Activated CD4-positive, alpha-beta T cell treated with anti-CD3 and anti-CD28 coated beads for 36 hours (primary cell): ENCODE data around the gene MARCO. TPM values are rescaled to one million over a fixed set of nuclear protein-coding genes. Genes with fewer than 3 reads are reported as not detected.
"Not testable (repeated sequence)": the region's sequence is repeated elsewhere in the genome, so short reads cannot be mapped to it uniquely, and the experiment has no call there.

Experiments
- ATAC-seq: fragments of 200-7000 bp; cut with Tn5 transposase; one replicate; pipeline ENCODE4 v1.10.0; 2021; ENCODE audit warnings: mild to moderate bottlenecking, moderate library complexity
- CTCF ChIA-PET: fragments of 350-600 bp; sonication (Branson Sonifier 250); formaldehyde crosslinking; loops from one replicate; lab custom pipeline; 2021; ENCODE audit warnings: antibody characterized with exemption; lab: Charles Lee
- POLR2A ChIA-PET: fragments of 350-600 bp; sonication (Branson Sonifier 250); formaldehyde crosslinking; loops from one replicate; lab custom pipeline; 2021; ENCODE audit warnings: antibody characterized with exemption, inconsistent platforms; lab: Charles Lee
- DNase-seq: peaks from one replicate; pipeline ENCODE4 v3.0.0-alpha.2; 2020
- H3K27ac Mint-ChIP-seq: one replicate; pipeline ENCODE4 v1.8.0; 2021; ENCODE audit warnings: mixed read lengths
- H3K27me3 Mint-ChIP-seq: one replicate; pipeline ENCODE4 v1.8.0; 2021; ENCODE audit warnings: mixed read lengths
- H3K36me3 Mint-ChIP-seq: one replicate; pipeline ENCODE4 v1.8.0; 2021; ENCODE audit warnings: low read depth, mixed read lengths
- H3K4me1 Mint-ChIP-seq: one replicate; pipeline ENCODE4 v1.8.0; 2021; ENCODE audit warnings: mixed read lengths
- H3K4me3 Mint-ChIP-seq: one replicate; pipeline ENCODE4 v1.8.0; 2021; ENCODE audit warnings: mild to moderate bottlenecking, moderate library complexity, mixed read lengths
- H3K9me3 Mint-ChIP-seq: one replicate; pipeline ENCODE4 v1.8.0; 2021; ENCODE audit warnings: low read depth, mixed read lengths
- intact Hi-C, 2 experiments: fragments of 100-400 bp; cut with DNase I in 1 of 2; cut with micrococcal nuclease in 1 of 2; formaldehyde crosslinking; loops; one replicate each; pipeline versions ENCODE4 v1.14.2 to v1.15.1; 2022 to 2024; cut with DNase I, micrococcal nuclease
- total RNA-seq, 2 experiments: library from RNA; stranded (reverse); gene quantifications; one replicate each; pipeline ENCODE4 v1.2.3, GENCODE V29; 2021

MARCO gene
- total RNA-seq, 2 experiments from 2014 or later, result not detected

DNA sequence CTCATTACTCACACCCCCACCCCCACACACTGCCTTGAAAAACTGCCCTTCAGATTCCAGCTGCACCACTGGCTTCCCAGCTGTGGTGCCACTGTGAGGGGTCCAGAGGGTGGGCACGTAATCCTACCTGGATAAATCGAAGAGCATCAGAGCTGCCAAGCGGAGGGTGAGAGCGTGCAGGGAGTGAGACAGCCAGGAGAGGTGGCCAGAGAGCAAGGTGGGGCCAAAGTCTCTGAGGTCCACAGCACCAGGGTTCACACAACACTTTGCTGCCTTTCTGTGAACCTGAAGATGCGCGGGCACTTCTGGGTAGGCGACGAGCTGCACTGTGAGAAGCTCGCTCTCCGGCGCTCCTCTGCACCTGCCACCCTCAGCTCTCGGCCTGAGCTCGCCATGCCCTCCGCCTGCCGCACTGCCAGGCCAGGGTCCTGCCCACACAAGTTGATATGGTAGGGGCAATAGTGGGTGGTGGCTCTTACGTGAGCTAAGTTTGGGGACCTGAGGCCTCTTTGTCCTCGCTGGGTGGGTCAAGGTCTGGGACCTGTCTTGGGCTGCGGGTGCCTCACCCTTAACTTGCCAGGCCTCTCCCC is 83.9 kb downstream of the MARCO start:
- CTCF ChIA-PET, result interaction anchor here (0.6 to 1.5 kb wide), 3 partner anchors 7 to 494 kb away, joined by 3 to 6 read pairs (median 3); no protein-coding TSS in a partner anchor
- POLR2A ChIA-PET, result no interaction called here
- Mint-ChIP-seq H3K4me1 (no peaks in the 10 kb centered on the region), H3K9me3 (no peaks in the 10 kb centered on the region), H3K4me3 (no peak overlapping the region), H3K27ac (no peak overlapping the region), H3K27me3 (peaks cover 6% of the 10 kb centered on the region), H3K36me3 (no peaks in the 10 kb centered on the region)
- intact Hi-C loops, result no loop called here
- no peak for ATAC-seq
- no peak for DNase-seq

DNA sequence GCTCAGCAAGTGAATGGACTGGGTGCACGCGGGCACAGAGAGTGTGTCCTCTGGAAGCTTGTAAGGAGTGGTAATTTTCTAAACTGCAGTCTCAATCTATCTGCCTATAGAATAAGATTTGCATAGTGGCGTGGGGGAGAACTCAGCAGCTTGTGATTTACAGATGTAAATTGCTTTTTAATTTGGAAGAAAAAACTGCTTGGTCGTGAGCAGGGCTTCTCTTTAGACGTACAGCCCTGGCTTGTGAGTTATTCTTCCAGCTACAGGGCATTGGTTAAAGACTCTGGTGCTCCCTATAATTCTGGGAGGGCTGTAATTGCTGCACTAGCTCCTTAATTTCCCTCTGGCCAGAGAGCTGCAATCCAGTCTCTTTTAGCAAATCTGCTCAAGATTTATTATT is 84.9 kb downstream of the MARCO start:
- CTCF ChIA-PET, result interaction anchor here (1.2 to 1.5 kb wide), 3 partner anchors 8 to 86 kb away, joined by 3 to 6 read pairs (median 3); no protein-coding TSS in a partner anchor
- Mint-ChIP-seq H3K4me1 (no peaks in the 10 kb centered on the region), H3K36me3 (no peaks in the 10 kb centered on the region), H3K27me3 (peaks cover 10% of the 10 kb centered on the region), H3K4me3 (no peak overlapping the region), H3K27ac (no peak overlapping the region), H3K9me3 (no peaks in the 10 kb centered on the region)
- DNase-seq (no peak), ATAC-seq (no peak)
- intact Hi-C loops, result no loop called here
- POLR2A ChIA-PET, result no interaction called here

DNA sequence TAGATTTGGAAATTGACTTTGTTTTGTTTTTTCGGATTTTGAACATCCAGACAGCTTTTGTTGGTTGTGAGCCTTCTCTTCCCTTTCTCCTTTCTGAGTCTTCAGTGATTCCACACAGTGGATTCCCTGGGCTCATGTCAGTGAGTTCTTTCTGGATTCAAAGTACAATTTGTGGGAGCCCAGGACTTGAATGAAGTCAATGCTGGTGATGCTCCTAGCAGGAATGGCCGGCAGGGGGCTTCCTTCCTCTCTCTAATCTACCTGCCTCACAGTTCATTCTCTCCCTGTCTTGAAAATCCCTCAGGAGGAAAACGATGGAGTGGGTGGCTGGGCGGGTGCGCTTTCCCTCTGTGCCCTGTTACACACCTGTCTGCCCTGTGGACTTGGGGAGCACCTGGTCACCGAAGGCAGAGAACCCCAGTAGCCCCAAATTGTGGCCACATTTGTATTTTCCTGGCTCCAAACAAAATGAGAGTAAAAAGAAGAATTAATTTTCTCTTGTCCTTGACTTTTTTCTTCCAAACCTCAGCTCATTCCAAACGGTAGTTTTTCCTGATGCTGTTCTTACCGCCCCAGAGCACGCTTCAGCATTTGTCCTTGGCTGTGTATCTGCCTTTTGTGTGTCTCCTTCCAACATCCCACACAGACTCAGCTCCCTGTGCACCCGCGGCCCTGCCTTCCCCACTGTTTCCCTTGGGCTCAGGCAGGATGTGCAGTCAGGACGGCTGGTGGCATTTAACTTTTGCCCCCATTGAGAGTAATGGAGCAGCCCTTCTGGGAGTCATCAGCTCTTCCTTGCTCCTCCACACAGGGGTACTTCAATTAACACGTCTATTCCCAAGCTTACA is 86.6 kb downstream of the MARCO start:
- H3K4me1 Mint-ChIP-seq, result no peaks in the 10 kb centered on the region
- H3K27ac Mint-ChIP-seq, result no peak overlapping the region
- intact Hi-C loops, result no loop called here
- ChIA-PET POLR2A (no interaction called here), CTCF (interaction anchor here (0.8 kb wide), 2 partner anchors 107 to 172 kb away, joined by 3 read pairs; no protein-coding TSS in a partner anchor)
- DNase-seq (peak; percentile 28), ATAC-seq (no peak)
- peaks cover 6% of the 10 kb centered on the region for H3K9me3 Mint-ChIP-seq
- no peaks in the 10 kb centered on the region for H3K36me3 Mint-ChIP-seq
- H3K4me3 Mint-ChIP-seq, result no peak overlapping the region
- peaks cover 10% of the 10 kb centered on the region for H3K27me3 Mint-ChIP-seq

DNA sequence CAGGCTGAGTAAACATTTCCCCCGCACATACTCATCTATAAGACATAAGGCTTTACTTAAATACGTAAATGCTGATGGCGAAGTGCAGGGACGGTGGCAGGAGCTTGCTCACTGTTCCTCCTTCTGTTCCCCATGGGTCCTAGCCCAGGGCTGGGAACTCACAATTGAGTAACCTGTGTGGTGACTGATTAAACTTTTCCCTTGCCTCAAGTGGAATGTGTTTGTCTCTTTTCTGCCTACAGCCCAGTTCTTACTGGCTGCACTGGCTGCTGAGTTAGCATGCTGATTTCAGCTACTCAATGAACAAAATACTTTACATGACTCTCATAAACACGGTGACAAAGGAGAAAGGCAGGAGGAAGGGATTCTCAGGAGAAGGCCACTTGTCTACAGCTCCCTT is 87.3 kb downstream of the MARCO start:
- ATAC-seq (no peak), DNase-seq (no peak)
- H3K4me1 Mint-ChIP-seq, result no peaks in the 10 kb centered on the region
- no peaks in the 10 kb centered on the region for H3K36me3 Mint-ChIP-seq
- intact Hi-C loops, result no loop called here
- POLR2A ChIA-PET, result no interaction called here
- H3K27me3 Mint-ChIP-seq, result peaks cover 10% of the 10 kb centered on the region
- H3K27ac Mint-ChIP-seq, result no peak overlapping the region
- CTCF ChIA-PET, result interaction anchor here (0.8 kb wide), 1 partner anchor 106 kb away, joined by 3 read pairs; no protein-coding TSS in a partner anchor
- H3K9me3 Mint-ChIP-seq, result peaks cover 8% of the 10 kb centered on the region
- H3K4me3 Mint-ChIP-seq, result no peak overlapping the region

DNA sequence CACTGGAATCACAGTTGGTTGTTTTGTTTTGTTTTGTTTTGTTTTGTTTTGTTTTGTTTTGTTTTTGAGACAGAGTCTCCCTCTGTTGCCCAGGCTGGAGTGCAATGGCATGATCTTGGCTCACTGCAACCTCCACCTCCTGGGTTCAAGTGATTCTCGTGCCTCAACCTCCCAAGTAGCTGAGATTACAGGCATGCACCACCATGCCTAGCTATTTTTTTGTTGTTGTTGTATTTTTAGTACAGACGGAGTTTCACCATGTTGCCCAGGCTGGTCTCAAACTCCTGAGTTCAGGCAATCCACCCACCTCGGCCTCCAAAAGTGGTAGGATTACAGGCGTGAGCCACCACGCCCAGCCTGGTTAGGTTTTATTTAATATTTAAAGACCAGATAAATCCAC is 95.9 kb downstream of the MARCO start:
- DNase-seq, H3K36me3 Mint-ChIP-seq, H3K4me1 Mint-ChIP-seq, H3K27ac Mint-ChIP-seq, intact Hi-C loops, CTCF ChIA-PET, H3K4me3 Mint-ChIP-seq, ATAC-seq, H3K27me3 Mint-ChIP-seq, POLR2A ChIA-PET: not testable (repeated sequence)
- peaks cover 15% of the 10 kb centered on the region for H3K9me3 Mint-ChIP-seq

DNA sequence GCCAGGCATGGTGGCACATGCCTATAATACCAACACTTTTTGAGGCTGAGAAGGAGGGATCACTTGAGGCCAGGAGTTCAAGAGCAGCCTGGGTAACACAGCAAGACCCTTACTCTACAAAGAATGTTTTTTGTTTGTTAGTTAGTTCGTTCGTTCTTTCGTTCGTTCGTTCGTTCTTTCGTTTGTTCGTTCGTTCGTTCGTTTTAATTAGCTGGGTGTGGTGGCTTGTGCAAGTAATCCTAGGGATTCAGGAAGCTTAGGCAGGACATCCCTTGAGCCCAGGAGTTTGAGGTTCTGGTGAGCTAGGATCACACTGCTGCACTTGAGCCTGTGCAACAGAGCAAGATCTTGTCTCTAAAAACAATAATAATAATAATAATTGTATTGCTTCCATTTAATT is 98.7 kb downstream of the MARCO start:
- ChIA-PET POLR2A (no interaction called here), CTCF (no interaction called here)
- intact Hi-C loops, result no loop called here
- ATAC-seq (no peak), DNase-seq (no peak)
- H3K27me3 Mint-ChIP-seq, result peaks cover 6% of the 10 kb centered on the region
- H3K4me3 Mint-ChIP-seq, result no peak overlapping the region
- no peaks in the 10 kb centered on the region for H3K36me3 Mint-ChIP-seq
- H3K4me1 Mint-ChIP-seq, result no peaks in the 10 kb centered on the region
- H3K9me3 Mint-ChIP-seq, result peaks cover under 1% of the 10 kb centered on the region
- no peak overlapping the region for H3K27ac Mint-ChIP-seq

Other genes with a start within 250 kb of the MARCO start
- not detected for gene EN1, start 94.5 kb upstream of the MARCO start, total RNA-seq
- gene C1QL2, start 216.6 kb downstream of the MARCO start, total RNA-seq, result not detected